MM.1S (cell line): ENCODE results near the gene CNTNAP4.

Source experiments
- DNase-seq: peaks from one replicate; pipeline ENCODE4 v3.0.0-alpha.2; 2015
- H2AFZ ChIP-seq: fragments of 300-600 bp; sonication (generic); 2 replicates; pipeline ENCODE4 v1.6.0; 2016; ENCODE audit warnings: antibody characterized with exemption, low read length
- H3F3A ChIP-seq: fragments of 300-600 bp; sonication (generic); 2 replicates; pipeline ENCODE4 v1.6.1; 2016; ENCODE audit warnings: mild to moderate bottlenecking, antibody characterized with exemption, low read length, moderate library complexity, mixed read lengths; ENCODE audit not compliant: insufficient read depth
- H3K27ac ChIP-seq: fragments of 300-600 bp; sonication (generic); 2 replicates; pipeline ENCODE4 v1.5.1; 2016; ENCODE audit warnings: mild to moderate bottlenecking, low read length
- H3K27me3 ChIP-seq: fragments of 300-600 bp; sonication (generic); replicated peaks from 2 replicates; pipeline ENCODE4 v1.6.0; 2016; ENCODE audit warnings: low read length; ENCODE audit not compliant: insufficient read depth
- H3K36me3 ChIP-seq: fragments of 300-600 bp; sonication (generic); replicated peaks from 2 replicates; pipeline ENCODE4 v1.6.1; 2016; ENCODE audit warnings: mild to moderate bottlenecking, low read length, mixed read lengths; ENCODE audit not compliant: insufficient read depth
- H3K4me1 ChIP-seq: fragments of 300-600 bp; sonication (generic); 2 replicates; pipeline ENCODE4 v1.6.1; 2016; ENCODE audit warnings: low read length, mixed read lengths
- H3K4me2 ChIP-seq: fragments of 300-600 bp; sonication (generic); 2 replicates; pipeline ENCODE4 v1.6.0; 2016; ENCODE audit warnings: low read depth, low read length
- H3K4me3 ChIP-seq: fragments of 300-600 bp; sonication (generic); 2 replicates; pipeline ENCODE4 v1.5.1; 2016; ENCODE audit warnings: low read length, mixed read lengths
- H3K79me2 ChIP-seq: fragments of 300-600 bp; sonication (generic); 2 replicates; pipeline ENCODE4 v1.6.1; 2016; ENCODE audit warnings: mixed run types, low read length, mixed read lengths
- H3K9ac ChIP-seq: fragments of 300-600 bp; sonication (generic); 2 replicates; pipeline ENCODE4 v1.6.1; 2016; ENCODE audit warnings: low read length, mixed read lengths
- H3K9me2 ChIP-seq: fragments of 300-600 bp; sonication (generic); replicated peaks from 2 replicates; pipeline ENCODE4 v1.6.1; 2016; ENCODE audit warnings: mild to moderate bottlenecking, low read length, mixed read lengths; ENCODE audit not compliant: insufficient read depth
- H3K9me3 ChIP-seq: fragments of 300-600 bp; sonication (generic); replicated peaks from 2 replicates; pipeline ENCODE4 v1.6.1; 2016; ENCODE audit warnings: mild to moderate bottlenecking, low read length, mixed read lengths; ENCODE audit not compliant: insufficient read depth
- H4K20me1 ChIP-seq: fragments of 300-600 bp; sonication (generic); 2 replicates; pipeline ENCODE4 v1.6.1; 2016; ENCODE audit warnings: mild to moderate bottlenecking, low read length, moderate library complexity, mixed read lengths; ENCODE audit not compliant: insufficient read depth
- EZH2 ChIP-seq: fragments of 300-600 bp; sonication (generic); optimal IDR thresholded peaks from 2 replicates; pipeline ENCODE3; 2017; ENCODE audit warnings: low read depth, mild to moderate bottlenecking, antibody characterized with exemption, low read length, mixed read lengths
- EZH2phosphoT487 ChIP-seq: fragments of 300-600 bp; sonication (generic); IDR thresholded peaks from 2 replicates; pipeline ENCODE4 v1.6.1; 2018; ENCODE audit warnings: antibody characterized with exemption, low read length
- TF ChIP-seq, protein P1 (sequence below): fragments of 300-600 bp; sonication (generic); IDR thresholded peaks from 2 replicates; pipeline ENCODE4 v1.5.1; 2016; ENCODE audit warnings: antibody characterized with exemption, low read length, mixed read lengths

Gene CNTNAP4

DNA sequence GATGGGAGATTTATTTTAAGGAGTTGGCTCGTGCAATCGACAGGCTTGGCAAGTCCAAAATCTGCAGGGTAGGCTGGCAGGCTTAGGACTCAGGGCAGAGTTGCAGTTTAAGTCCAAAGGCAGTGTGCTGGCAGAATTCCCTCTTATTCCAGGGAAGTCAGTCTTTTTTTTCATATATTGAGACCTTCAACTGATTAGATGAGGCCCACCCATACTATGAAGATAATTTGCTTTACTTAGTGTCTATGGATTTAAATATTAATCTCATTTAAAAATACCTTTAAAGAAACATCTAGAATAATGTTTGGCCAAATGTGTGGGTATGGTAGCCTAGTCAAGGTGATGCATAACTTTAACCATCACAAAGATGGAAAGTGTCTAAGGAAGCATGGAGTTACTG is 99.8 kb downstream of the CNTNAP4 start:
- no peak for DNase-seq
- Histone ChIP-seq H3K79me2 (no peaks in the 10 kb centered on the region), H3F3A (no peaks in the 10 kb centered on the region), H3K9me3 (no peaks in the 10 kb centered on the region), H3K27ac (no peak overlapping the region), H3K27me3 (no peaks in the 10 kb centered on the region), H3K4me3 (no peak overlapping the region), H4K20me1 (no peaks in the 10 kb centered on the region), H3K4me1 (no peaks in the 10 kb centered on the region), H3K9me2 (no peaks in the 10 kb centered on the region), H3K4me2 (no peak overlapping the region), H3K36me3 (no peaks in the 10 kb centered on the region), H3K9ac (no peak overlapping the region), H2AFZ (no peak overlapping the region)
- no peak for TF ChIP-seq EZH2
- no peak for TF ChIP-seq EZH2phosphoT487
- TF ChIP-seq, protein P1, sequence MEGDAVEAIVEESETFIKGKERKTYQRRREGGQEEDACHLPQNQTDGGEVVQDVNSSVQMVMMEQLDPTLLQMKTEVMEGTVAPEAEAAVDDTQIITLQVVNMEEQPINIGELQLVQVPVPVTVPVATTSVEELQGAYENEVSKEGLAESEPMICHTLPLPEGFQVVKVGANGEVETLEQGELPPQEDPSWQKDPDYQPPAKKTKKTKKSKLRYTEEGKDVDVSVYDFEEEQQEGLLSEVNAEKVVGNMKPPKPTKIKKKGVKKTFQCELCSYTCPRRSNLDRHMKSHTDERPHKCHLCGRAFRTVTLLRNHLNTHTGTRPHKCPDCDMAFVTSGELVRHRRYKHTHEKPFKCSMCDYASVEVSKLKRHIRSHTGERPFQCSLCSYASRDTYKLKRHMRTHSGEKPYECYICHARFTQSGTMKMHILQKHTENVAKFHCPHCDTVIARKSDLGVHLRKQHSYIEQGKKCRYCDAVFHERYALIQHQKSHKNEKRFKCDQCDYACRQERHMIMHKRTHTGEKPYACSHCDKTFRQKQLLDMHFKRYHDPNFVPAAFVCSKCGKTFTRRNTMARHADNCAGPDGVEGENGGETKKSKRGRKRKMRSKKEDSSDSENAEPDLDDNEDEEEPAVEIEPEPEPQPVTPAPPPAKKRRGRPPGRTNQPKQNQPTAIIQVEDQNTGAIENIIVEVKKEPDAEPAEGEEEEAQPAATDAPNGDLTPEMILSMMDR = no peak

DNA sequence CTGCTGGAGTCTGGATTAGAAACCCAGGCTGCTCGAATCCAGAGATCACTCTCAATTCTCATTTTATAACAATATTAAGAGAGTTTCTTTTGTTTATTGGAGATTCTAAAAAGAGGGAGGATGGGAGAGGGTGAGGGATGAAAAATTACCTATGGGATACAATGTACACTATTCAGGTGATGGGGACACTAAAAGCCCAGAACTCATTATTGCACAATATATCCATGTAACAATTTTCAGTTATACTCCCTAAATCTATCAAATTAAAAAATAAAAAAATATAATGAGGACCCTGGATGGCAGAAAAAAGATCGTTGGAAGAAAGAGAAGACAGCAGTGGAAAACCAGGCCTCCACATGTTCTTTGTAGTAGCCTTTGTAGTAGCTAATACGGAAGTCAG is 100.8 kb downstream of the CNTNAP4 start:
- no peak overlapping the region for H3K9ac ChIP-seq
- H3K4me3 ChIP-seq = no peak overlapping the region
- H4K20me1 ChIP-seq = no peaks in the 10 kb centered on the region
- no peaks in the 10 kb centered on the region for H3K9me3 ChIP-seq
- H3K9me2 ChIP-seq = no peaks in the 10 kb centered on the region
- H3K27ac ChIP-seq = no peak overlapping the region
- no peak for DNase-seq
- no peaks in the 10 kb centered on the region for H3F3A ChIP-seq
- no peaks in the 10 kb centered on the region for H3K27me3 ChIP-seq
- H3K4me2 ChIP-seq = no peak overlapping the region
- no peaks in the 10 kb centered on the region for H3K79me2 ChIP-seq
- no peaks in the 10 kb centered on the region for H3K36me3 ChIP-seq
- TF ChIP-seq EZH2 = no peak
- TF ChIP-seq EZH2phosphoT487 = no peak
- TF ChIP-seq, protein P1 = no peak
- H2AFZ ChIP-seq = no peak overlapping the region
- H3K4me1 ChIP-seq = no peaks in the 10 kb centered on the region

DNA sequence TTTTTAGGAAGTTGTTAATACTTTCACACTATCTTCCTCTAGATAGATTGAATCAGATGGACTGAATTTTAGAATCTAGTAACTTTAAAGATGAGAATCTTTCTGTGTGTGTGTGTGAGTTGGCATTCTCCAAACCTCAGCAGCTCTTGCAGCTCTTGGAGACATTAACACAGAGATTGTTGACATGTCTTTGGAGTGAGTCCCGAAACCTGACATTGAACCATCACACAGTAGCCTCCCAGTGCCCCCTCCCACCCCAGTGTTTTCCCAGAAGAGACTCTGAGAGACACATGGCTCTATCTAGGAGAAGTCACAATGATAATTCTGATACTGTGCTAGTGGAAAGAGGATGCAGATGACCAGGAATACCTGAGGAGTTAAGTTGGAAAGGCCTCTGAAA is 103.9 kb downstream of the CNTNAP4 start:
- H4K20me1 ChIP-seq = no peaks in the 10 kb centered on the region
- no peak overlapping the region for H2AFZ ChIP-seq
- DNase-seq = no peak
- H3K27me3 ChIP-seq = no peaks in the 10 kb centered on the region
- H3K79me2 ChIP-seq = no peaks in the 10 kb centered on the region
- H3K4me3 ChIP-seq = no peak overlapping the region
- H3K9me3 ChIP-seq = no peaks in the 10 kb centered on the region
- no peaks in the 10 kb centered on the region for H3K4me1 ChIP-seq
- H3F3A ChIP-seq = no peaks in the 10 kb centered on the region
- H3K9me2 ChIP-seq = no peaks in the 10 kb centered on the region
- no peaks in the 10 kb centered on the region for H3K36me3 ChIP-seq
- TF ChIP-seq EZH2phosphoT487 = no peak
- no peak for TF ChIP-seq EZH2
- TF ChIP-seq, protein P1 = no peak
- no peak overlapping the region for H3K4me2 ChIP-seq
- H3K27ac ChIP-seq = no peak overlapping the region
- no peak overlapping the region for H3K9ac ChIP-seq
